ENCODE measurements around the gene GABPB2.

Gene GABPB2

GRCh38 chr1:151060657-151061421 lies 9.7 kb upstream of the GABPB2 start:
- peaks cover 58% of the 10 kb centered on the region for H3K4me1 Mint-ChIP-seq
- H3K36me3 Mint-ChIP-seq (ENCODE audit: low read depth) = peaks cover 22% of the 10 kb centered on the region
- no peaks in the 10 kb centered on the region for H3K9me3 Mint-ChIP-seq
- peak overlapping the region; percentile 90 to 97 (median 94) for H3K4me3 Mint-ChIP-seq
- peak overlapping the region; percentile 92 to 98 (median 95) for H3K27ac Mint-ChIP-seq
- no peaks in the 10 kb centered on the region for H3K27me3 Mint-ChIP-seq (ENCODE audit: low read depth)
- no peak for TF ChIP-seq CTCF (IDR thresholded peaks at IDR 0.05; ENCODE audit: unreplicated experiment in 3 of 3)

- no peaks in the 10 kb centered on the region for H3K27me3 Mint-ChIP-seq (ENCODE audit: low read depth)
- H3K9me3 Mint-ChIP-seq = no peaks in the 10 kb centered on the region
- H3K4me1 Mint-ChIP-seq = peaks cover 50% of the 10 kb centered on the region
- TF ChIP-seq CTCF (IDR thresholded peaks at IDR 0.05; ENCODE audit: unreplicated experiment in 3 of 3) = no peak
- H3K4me3 Mint-ChIP-seq = peak overlapping the region; percentile 90 to 97 (median 94)
- H3K36me3 Mint-ChIP-seq (ENCODE audit: low read depth) = peaks cover 24% of the 10 kb centered on the region
- H3K27ac Mint-ChIP-seq = peak overlapping the region; percentile 92 to 98 (median 95)
Measured at GRCh38 chr1:151061704-151062103, 8.9 kb upstream of the GABPB2 start.

GRCh38 chr1:151062741-151063371 lies 7.7 kb upstream of the GABPB2 start:
- no peaks in the 10 kb centered on the region for H3K27me3 Mint-ChIP-seq (ENCODE audit: low read depth)
- peaks cover 22% of the 10 kb centered on the region for H3K36me3 Mint-ChIP-seq (ENCODE audit: low read depth)
- H3K9me3 Mint-ChIP-seq = no peaks in the 10 kb centered on the region
- TF ChIP-seq CTCF (IDR thresholded peaks at IDR 0.05; ENCODE audit: unreplicated experiment in 3 of 3) = no peak
- peaks cover 41% of the 10 kb centered on the region for H3K4me1 Mint-ChIP-seq
- peak overlapping the region; percentile 92 to 98 (median 95) for H3K27ac Mint-ChIP-seq
- peak overlapping the region; percentile 90 to 97 (median 94) for H3K4me3 Mint-ChIP-seq

GRCh38 chr1:151065089-151065645 lies 5.4 kb upstream of the GABPB2 start:
- no peaks in the 10 kb centered on the region for H3K9me3 Mint-ChIP-seq
- TF ChIP-seq CTCF (IDR thresholded peaks at IDR 0.05; ENCODE audit: unreplicated experiment in 3 of 3) = no peak
- peak overlapping the region in 1 of 3 experiments; percentile 53 for H3K4me3 Mint-ChIP-seq
- H3K36me3 Mint-ChIP-seq (ENCODE audit: low read depth) = peaks cover 30% of the 10 kb centered on the region
- no peaks in the 10 kb centered on the region for H3K27me3 Mint-ChIP-seq (ENCODE audit: low read depth)
- H3K4me1 Mint-ChIP-seq = peaks cover 45% of the 10 kb centered on the region
- peak overlapping the region; percentile 13 to 69 (median 42) for H3K27ac Mint-ChIP-seq

GRCh38 chr1:151067185-151067584 lies 3.4 kb upstream of the GABPB2 start:
- no peak for TF ChIP-seq CTCF (IDR thresholded peaks at IDR 0.05; ENCODE audit: unreplicated experiment in 3 of 3)
- no peak overlapping the region for H3K4me3 Mint-ChIP-seq
- H3K4me1 Mint-ChIP-seq = peaks cover 38% of the 10 kb centered on the region
- no peaks in the 10 kb centered on the region for H3K27me3 Mint-ChIP-seq (ENCODE audit: low read depth)
- H3K9me3 Mint-ChIP-seq = no peaks in the 10 kb centered on the region
- peak overlapping the region in 2 of 3 experiments; percentile 31 to 44 for H3K27ac Mint-ChIP-seq
- peaks cover 30% of the 10 kb centered on the region for H3K36me3 Mint-ChIP-seq (ENCODE audit: low read depth)

Measured in nephron (organoid).